ENCODE measurements around the gene CHMP3. TPM values are rescaled to one million over a fixed set of nuclear protein-coding genes. Genes with fewer than 3 reads are reported as not detected.

CHMP3 gene
- total RNA-seq, 1 donor = 76.0 TPM

DNA sequence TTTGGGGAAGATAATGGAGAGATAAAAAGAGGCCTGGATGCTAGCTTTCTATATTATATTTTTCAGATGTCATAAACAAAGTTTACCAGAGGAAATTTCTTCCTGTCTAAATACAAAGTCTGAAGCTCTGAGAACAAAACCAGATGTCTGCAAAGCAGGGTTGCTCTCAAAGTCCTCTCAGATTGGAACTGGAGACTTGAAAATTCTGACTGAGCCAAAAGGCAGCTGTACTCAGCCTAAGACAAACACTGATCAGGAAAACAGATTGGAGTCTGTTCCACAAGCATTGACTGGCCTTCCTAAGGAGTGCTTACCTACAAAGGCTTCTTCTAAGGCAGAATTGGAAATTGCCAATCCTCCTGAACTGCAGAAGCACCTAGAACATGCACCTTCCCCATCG is 96.9 kb downstream of the CHMP3 start:
- H3K4me3 ChIP-seq (ENCODE audit: insufficient read depth, low read length) = no peak overlapping the region
- no peaks in the 10 kb centered on the region for H3K9me3 ChIP-seq (ENCODE audit: low read depth, low read length)
- H3K4me2 ChIP-seq (ENCODE audit: insufficient read depth, low read length) = no peak overlapping the region
- no peaks in the 10 kb centered on the region for H3K4me1 ChIP-seq (ENCODE audit: insufficient read depth, low read length)
- peaks cover 58% of the 10 kb centered on the region for H3K36me3 ChIP-seq (ENCODE audit: insufficient read depth, low read length)
- H4K20me1 ChIP-seq (ENCODE audit: insufficient read depth, low read length) = no peaks in the 10 kb centered on the region
- H3K27me3 ChIP-seq (ENCODE audit: insufficient read depth, low read length) = no peaks in the 10 kb centered on the region
- no peak overlapping the region for H3K27ac ChIP-seq (ENCODE audit: low read depth, low read length)
- H3K79me2 ChIP-seq (ENCODE audit: insufficient read depth, low read length) = no peaks in the 10 kb centered on the region
- H2AFZ ChIP-seq (ENCODE audit: low read length) = no peak overlapping the region
- TF ChIP-seq, protein P1, sequence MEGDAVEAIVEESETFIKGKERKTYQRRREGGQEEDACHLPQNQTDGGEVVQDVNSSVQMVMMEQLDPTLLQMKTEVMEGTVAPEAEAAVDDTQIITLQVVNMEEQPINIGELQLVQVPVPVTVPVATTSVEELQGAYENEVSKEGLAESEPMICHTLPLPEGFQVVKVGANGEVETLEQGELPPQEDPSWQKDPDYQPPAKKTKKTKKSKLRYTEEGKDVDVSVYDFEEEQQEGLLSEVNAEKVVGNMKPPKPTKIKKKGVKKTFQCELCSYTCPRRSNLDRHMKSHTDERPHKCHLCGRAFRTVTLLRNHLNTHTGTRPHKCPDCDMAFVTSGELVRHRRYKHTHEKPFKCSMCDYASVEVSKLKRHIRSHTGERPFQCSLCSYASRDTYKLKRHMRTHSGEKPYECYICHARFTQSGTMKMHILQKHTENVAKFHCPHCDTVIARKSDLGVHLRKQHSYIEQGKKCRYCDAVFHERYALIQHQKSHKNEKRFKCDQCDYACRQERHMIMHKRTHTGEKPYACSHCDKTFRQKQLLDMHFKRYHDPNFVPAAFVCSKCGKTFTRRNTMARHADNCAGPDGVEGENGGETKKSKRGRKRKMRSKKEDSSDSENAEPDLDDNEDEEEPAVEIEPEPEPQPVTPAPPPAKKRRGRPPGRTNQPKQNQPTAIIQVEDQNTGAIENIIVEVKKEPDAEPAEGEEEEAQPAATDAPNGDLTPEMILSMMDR (IDR thresholded peaks at IDR 0.05; ENCODE audit: extremely low read depth, low read depth, low read length) = no peak
- DNase-seq (ENCODE audit: insufficient read length, low spot score, missing footprints) = no peak

DNA sequence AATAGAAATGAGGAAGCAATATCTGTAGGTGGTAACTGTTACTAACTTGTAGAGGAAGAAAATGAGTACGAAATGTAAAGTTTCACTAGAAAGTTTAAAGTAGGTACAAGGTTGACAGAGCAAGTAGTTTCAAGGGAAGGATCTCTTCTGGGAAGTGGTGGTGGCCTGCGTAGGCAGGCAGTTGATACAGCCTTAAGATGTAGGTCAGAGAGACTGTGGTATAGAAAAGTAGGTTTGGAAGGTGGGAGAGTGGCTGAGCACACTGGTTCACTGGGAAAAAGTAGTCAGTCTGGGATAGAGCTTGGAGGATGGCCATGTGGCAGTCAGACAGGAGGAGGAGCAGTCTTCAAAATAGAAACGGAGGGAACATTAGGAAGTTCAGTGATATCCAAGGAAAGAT is 98.6 kb downstream of the CHMP3 start:
- Histone ChIP-seq H3K36me3 (ENCODE audit: insufficient read depth, low read length) (peaks cover 47% of the 10 kb centered on the region), H3K4me2 (ENCODE audit: insufficient read depth, low read length) (no peak overlapping the region), H3K4me1 (ENCODE audit: insufficient read depth, low read length) (no peaks in the 10 kb centered on the region), H3K79me2 (ENCODE audit: insufficient read depth, low read length) (no peaks in the 10 kb centered on the region), H3K27ac (ENCODE audit: low read depth, low read length) (no peak overlapping the region), H3K9me3 (ENCODE audit: low read depth, low read length) (no peaks in the 10 kb centered on the region), H3K27me3 (ENCODE audit: insufficient read depth, low read length) (no peaks in the 10 kb centered on the region), H4K20me1 (ENCODE audit: insufficient read depth, low read length) (no peaks in the 10 kb centered on the region), H3K4me3 (ENCODE audit: insufficient read depth, low read length) (no peak overlapping the region), H2AFZ (ENCODE audit: low read length) (no peak overlapping the region)
- no peak for DNase-seq (ENCODE audit: insufficient read length, low spot score, missing footprints)
- TF ChIP-seq, protein P1 (IDR thresholded peaks at IDR 0.05; ENCODE audit: extremely low read depth, low read depth, low read length) = no peak

DNA sequence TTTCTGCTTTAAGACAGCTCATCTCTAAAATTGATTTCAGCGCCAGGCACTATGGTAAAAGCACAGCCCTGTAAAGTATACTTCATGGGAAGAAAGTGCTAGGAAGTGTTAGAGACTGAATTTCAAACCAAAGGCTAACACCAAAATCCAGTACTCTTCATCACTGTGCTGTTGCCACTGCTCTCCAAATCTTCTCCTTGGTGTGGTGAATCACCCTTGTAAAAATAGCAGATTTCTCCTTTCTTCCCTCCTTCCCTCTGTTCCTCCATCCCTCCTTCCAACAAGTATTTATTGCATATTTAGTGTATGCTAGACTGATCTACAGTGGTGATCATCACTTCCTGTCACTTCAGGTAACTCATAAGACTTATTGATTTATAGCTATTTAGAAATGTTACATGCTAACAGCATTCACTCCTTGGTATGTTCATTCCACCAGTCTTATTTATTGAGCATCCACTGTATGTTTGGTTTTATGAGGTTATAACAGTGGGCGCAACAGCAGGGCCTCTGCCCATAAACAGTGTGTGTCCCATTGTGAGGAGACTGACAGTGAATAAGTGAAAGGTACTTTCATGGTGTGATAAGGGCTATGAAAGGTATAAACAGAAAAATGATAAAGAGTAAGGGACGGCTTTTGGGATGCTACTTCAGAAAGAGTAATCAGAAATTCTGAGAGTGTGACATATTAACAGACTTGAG is 102.0 kb downstream of the CHMP3 start:
- Histone ChIP-seq H3K9me3 (ENCODE audit: low read depth, low read length) (no peaks in the 10 kb centered on the region), H3K4me1 (ENCODE audit: insufficient read depth, low read length) (no peaks in the 10 kb centered on the region), H3K27me3 (ENCODE audit: insufficient read depth, low read length) (no peaks in the 10 kb centered on the region), H3K79me2 (ENCODE audit: insufficient read depth, low read length) (no peaks in the 10 kb centered on the region), H3K4me3 (ENCODE audit: insufficient read depth, low read length) (no peak overlapping the region), H2AFZ (ENCODE audit: low read length) (no peak overlapping the region), H3K36me3 (ENCODE audit: insufficient read depth, low read length) (peaks cover 60% of the 10 kb centered on the region), H4K20me1 (ENCODE audit: insufficient read depth, low read length) (no peaks in the 10 kb centered on the region), H3K27ac (ENCODE audit: low read depth, low read length) (no peak overlapping the region), H3K4me2 (ENCODE audit: insufficient read depth, low read length) (no peak overlapping the region)
- DNase-seq (ENCODE audit: insufficient read length, low spot score, missing footprints) = no peak
- TF ChIP-seq, protein P1 (IDR thresholded peaks at IDR 0.05; ENCODE audit: extremely low read depth, low read depth, low read length) = no peak

DNA sequence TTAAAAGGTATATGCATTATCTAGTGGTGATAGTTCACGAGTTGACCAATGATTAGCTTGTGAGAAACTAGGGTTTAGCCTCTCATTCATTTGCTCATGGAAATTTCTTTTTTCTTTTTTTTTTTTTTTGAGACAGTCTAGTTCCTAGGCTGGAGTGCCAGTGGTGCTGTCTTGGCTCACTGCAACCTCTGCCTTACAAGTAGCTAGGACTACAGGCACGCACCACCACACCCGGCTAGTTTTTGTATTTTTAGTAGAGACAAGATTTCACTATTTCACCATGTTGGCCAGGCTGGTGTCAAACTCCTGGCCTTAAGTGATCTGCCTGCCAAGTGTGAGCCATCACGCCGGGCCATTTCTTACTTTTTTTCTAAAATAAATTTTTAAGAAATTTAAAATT is 108.1 kb downstream of the CHMP3 start:
- DNase-seq (ENCODE audit: insufficient read length, low spot score, missing footprints) = no peak
- H3K4me1 ChIP-seq (ENCODE audit: insufficient read depth, low read length) = peaks cover 9% of the 10 kb centered on the region
- TF ChIP-seq, protein P1 (IDR thresholded peaks at IDR 0.05; ENCODE audit: extremely low read depth, low read depth, low read length) = no peak
- H3K27ac ChIP-seq (ENCODE audit: low read depth, low read length) = no peak overlapping the region
- H3K27me3 ChIP-seq (ENCODE audit: insufficient read depth, low read length) = no peaks in the 10 kb centered on the region
- peaks cover 46% of the 10 kb centered on the region for H3K36me3 ChIP-seq (ENCODE audit: insufficient read depth, low read length)
- H3K4me3 ChIP-seq (ENCODE audit: insufficient read depth, low read length) = no peak overlapping the region
- H4K20me1 ChIP-seq (ENCODE audit: insufficient read depth, low read length) = peaks cover 8% of the 10 kb centered on the region
- no peak overlapping the region for H3K4me2 ChIP-seq (ENCODE audit: insufficient read depth, low read length)
- H3K79me2 ChIP-seq (ENCODE audit: insufficient read depth, low read length) = peaks cover 3% of the 10 kb centered on the region
- no peaks in the 10 kb centered on the region for H3K9me3 ChIP-seq (ENCODE audit: low read depth, low read length)
- no peak overlapping the region for H2AFZ ChIP-seq (ENCODE audit: low read length)

Measured in osteoblast (primary cell).